Measurements from ENCODE around the gene CTBS. TPM values are rescaled to one million over a fixed set of nuclear protein-coding genes. Genes with fewer than 3 reads are reported as not detected.

CTBS gene
- total and polyA plus RNA-seq, 2 of the 4 experiments (the other 2 are of a cell fraction), result 5.9 to 12.4 TPM

DNA sequence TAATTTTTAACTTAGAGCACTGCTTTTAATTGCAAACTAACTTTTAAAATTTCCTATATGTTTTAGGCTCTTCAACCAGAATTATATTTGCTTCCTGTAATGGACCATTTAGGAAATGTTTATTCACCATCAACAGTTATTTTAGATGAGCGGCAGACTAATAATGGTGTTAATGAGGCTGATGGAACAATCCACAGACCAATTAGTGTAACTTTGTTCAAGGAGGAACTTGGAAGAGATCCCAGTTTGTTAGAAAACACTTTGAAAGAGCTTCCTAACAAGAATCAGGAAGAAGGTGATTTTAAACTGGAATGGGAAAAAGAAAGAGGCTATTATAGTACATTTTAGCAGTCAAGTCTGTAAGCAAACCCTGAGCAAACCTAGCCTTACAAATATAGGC is 48.5 kb downstream of the CTBS start:
- no TSS peak for BruUV-seq (replicated peaks)
- H3K79me1 ChIP-seq (ENCODE audit: low read depth in 1 of 2, low read length in 2 of 2), result no peaks in the 10 kb centered on the region

More for the DNA sequence above, 48.5 kb downstream of the CTBS start:
- no peaks in the 10 kb centered on the region for H3K36me3 ChIP-seq (ENCODE audit: control insufficient read depth, insufficient read depth, low read length)
- H3K27me3 ChIP-seq (ENCODE audit: control insufficient read depth, insufficient read depth, low read length), result no peaks in the 10 kb centered on the region
- H3K9me3 ChIP-seq (ENCODE audit: control insufficient read depth, insufficient read depth, low read length), result no peaks in the 10 kb centered on the region
- no peak overlapping the region for H3K4me3 ChIP-seq (ENCODE audit: insufficient read depth, low read depth, low read length)
- ChIA-PET CTCF (no interaction called here), POLR2A (ENCODE audit: unreplicated experiment) (no interaction called here)
- H4K91ac ChIP-seq (ENCODE audit: insufficient read depth, low read depth, low read length), result no peak overlapping the region
- no peaks in the 10 kb centered on the region for H4K20me1 ChIP-seq (ENCODE audit: insufficient read depth, low read length)
- no CpG with 5 or more reads among the region's 1 CpG for WGBS, 2 experiments (ENCODE audit: extremely low coverage in 2 of 2, insufficient read length in 1 of 2)
- H2AK5ac ChIP-seq (ENCODE audit: low read depth, low read length), result no peak overlapping the region
- intact Hi-C loops (cut with micrococcal nuclease), result no loop called here
- no peak overlapping the region for H2BK15ac ChIP-seq (ENCODE audit: low read depth, low read length)
- in situ Hi-C loops (cut with MboI; ENCODE audit: low sequenced_read_pairs), result no loop called here
- no peak overlapping the region for H3K27ac ChIP-seq (ENCODE audit: insufficient read depth, low read length)
- no peak overlapping the region for H3K4ac ChIP-seq (ENCODE audit: low read depth, low read length)
- no peak overlapping the region for H2BK20ac ChIP-seq (ENCODE audit: low read depth, low read length)
- no peaks in the 10 kb centered on the region for H3K4me1 ChIP-seq (ENCODE audit: control insufficient read depth, insufficient read depth, low read length)
- no peak overlapping the region for H3K14ac ChIP-seq (replicated peaks; ENCODE audit: low read depth, low read length)
- no peaks in the 10 kb centered on the region for H3K9me1 ChIP-seq (ENCODE audit: insufficient read depth, low read length)
- no peak overlapping the region for H2AK9ac ChIP-seq (replicated peaks; ENCODE audit: low read depth, low read length, poor library complexity)
- no peak overlapping the region for H2AFZ ChIP-seq (replicated peaks; ENCODE audit: low read length, poor library complexity)
- H3K56ac ChIP-seq (ENCODE audit: extremely low read depth, insufficient read depth, low read length), result no peak overlapping the region
- H3K23ac ChIP-seq (ENCODE audit: low read depth, low read length), result no peak overlapping the region
- no peak overlapping the region for H2BK120ac ChIP-seq (ENCODE audit: low read depth, low read length)
- no peak overlapping the region for H4K5ac ChIP-seq (ENCODE audit: low read depth, low read length)
- no peak overlapping the region for H3K9ac ChIP-seq (ENCODE audit: low read depth, low read length)
- H4K8ac ChIP-seq (ENCODE audit: low read depth in 2 of 2, low read length in 2 of 2), result no peak overlapping the region
- no peak overlapping the region for H2BK5ac ChIP-seq (ENCODE audit: low read depth, low read length, poor library complexity, severe bottlenecking)
- ATAC-seq (ENCODE audit: low read depth) (no peak), DNase-seq (no peak)
- H3K4me2 ChIP-seq (ENCODE audit: low read depth, low read length), result no peak overlapping the region
- H3K18ac ChIP-seq (ENCODE audit: low read depth, low read length), result no peak overlapping the region
- dilution Hi-C loops (cut with HindIII; ENCODE audit: low sequenced_read_pairs, unreplicated experiment), result no loop called here
- TF ChIP-seq, protein P1, sequence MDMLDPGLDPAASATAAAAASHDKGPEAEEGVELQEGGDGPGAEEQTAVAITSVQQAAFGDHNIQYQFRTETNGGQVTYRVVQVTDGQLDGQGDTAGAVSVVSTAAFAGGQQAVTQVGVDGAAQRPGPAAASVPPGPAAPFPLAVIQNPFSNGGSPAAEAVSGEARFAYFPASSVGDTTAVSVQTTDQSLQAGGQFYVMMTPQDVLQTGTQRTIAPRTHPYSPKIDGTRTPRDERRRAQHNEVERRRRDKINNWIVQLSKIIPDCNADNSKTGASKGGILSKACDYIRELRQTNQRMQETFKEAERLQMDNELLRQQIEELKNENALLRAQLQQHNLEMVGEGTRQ (IDR thresholded peaks at IDR 0.05; ENCODE audit: low read depth, low read length), result no peak
- TF ChIP-seq NFE2L2 (IDR thresholded peaks at IDR 0.05; ENCODE audit: low read depth, low read length), result no peak
